HL-60 (cell line): ENCODE measurements around the gene CATSPERD.

ENCODE experiments used
- TF ChIP-seq, protein P1 (sequence below): IDR thresholded peaks from one replicate; pipeline ENCODE4 v1.5.1; 2011; ENCODE audit warnings: low read length, control low read depth, inconsistent platforms; ENCODE audit not compliant: insufficient read depth
- TF ChIP-seq, protein P2 (sequence below): IDR thresholded peaks from 2 replicates; pipeline ENCODE4 v1.6.1; 2012; ENCODE audit warnings: low read depth; ENCODE audit not compliant: insufficient replicate concordance

DNA sequence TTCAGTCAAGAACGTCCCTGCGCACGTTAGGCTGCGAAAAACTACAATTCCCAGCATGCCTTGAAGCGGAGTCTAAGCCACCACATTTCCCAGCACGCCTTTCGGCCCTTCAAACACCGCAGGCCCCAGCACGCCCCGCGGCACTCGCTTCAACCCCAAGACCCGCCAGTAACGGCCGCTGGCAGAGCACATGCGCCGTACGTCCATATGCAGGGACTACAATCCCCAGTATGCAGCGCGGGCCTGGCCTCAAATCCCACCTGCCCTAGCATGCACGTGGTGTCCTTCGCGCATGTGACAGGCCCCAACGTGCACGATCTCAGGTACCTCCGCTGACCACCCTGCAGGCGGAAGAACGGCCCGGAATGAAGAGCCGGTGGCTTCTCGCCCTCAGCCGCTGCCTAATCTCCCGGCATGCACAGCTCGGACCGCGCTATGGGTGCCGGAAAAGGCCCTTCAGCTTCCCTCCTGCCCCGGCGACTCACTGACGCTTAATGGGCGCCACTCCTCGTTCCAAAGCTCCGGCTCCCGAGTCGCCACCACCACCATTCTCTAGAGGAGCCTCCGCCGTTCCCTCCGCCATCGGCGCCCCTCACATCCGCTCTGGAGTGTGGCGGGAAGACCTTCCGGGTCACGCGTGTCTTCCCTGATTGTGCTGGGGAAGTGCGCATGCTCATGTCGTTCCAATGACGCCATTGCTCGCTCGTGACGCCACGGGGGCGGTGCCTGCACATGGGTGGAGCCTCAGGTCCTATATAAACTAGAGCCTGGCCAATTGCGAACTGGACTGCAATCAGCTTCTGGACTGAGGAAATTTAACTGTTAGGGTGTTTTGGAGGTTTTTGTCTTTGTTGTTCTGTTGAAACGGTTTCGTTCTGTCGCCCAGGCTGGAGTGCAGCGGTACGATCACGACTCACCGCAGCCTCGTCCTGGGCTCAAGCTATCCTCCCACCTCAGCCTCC is 70.4 kb downstream of the CATSPERD start, which contains the start of gene DUS3L:
- TF ChIP-seq, protein P1, sequence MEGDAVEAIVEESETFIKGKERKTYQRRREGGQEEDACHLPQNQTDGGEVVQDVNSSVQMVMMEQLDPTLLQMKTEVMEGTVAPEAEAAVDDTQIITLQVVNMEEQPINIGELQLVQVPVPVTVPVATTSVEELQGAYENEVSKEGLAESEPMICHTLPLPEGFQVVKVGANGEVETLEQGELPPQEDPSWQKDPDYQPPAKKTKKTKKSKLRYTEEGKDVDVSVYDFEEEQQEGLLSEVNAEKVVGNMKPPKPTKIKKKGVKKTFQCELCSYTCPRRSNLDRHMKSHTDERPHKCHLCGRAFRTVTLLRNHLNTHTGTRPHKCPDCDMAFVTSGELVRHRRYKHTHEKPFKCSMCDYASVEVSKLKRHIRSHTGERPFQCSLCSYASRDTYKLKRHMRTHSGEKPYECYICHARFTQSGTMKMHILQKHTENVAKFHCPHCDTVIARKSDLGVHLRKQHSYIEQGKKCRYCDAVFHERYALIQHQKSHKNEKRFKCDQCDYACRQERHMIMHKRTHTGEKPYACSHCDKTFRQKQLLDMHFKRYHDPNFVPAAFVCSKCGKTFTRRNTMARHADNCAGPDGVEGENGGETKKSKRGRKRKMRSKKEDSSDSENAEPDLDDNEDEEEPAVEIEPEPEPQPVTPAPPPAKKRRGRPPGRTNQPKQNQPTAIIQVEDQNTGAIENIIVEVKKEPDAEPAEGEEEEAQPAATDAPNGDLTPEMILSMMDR = no peak
- TF ChIP-seq, protein P2, sequence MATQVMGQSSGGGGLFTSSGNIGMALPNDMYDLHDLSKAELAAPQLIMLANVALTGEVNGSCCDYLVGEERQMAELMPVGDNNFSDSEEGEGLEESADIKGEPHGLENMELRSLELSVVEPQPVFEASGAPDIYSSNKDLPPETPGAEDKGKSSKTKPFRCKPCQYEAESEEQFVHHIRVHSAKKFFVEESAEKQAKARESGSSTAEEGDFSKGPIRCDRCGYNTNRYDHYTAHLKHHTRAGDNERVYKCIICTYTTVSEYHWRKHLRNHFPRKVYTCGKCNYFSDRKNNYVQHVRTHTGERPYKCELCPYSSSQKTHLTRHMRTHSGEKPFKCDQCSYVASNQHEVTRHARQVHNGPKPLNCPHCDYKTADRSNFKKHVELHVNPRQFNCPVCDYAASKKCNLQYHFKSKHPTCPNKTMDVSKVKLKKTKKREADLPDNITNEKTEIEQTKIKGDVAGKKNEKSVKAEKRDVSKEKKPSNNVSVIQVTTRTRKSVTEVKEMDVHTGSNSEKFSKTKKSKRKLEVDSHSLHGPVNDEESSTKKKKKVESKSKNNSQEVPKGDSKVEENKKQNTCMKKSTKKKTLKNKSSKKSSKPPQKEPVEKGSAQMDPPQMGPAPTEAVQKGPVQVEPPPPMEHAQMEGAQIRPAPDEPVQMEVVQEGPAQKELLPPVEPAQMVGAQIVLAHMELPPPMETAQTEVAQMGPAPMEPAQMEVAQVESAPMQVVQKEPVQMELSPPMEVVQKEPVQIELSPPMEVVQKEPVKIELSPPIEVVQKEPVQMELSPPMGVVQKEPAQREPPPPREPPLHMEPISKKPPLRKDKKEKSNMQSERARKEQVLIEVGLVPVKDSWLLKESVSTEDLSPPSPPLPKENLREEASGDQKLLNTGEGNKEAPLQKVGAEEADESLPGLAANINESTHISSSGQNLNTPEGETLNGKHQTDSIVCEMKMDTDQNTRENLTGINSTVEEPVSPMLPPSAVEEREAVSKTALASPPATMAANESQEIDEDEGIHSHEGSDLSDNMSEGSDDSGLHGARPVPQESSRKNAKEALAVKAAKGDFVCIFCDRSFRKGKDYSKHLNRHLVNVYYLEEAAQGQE = peak; percentile 54
